Epithelial cell of esophagus (primary cell): ENCODE measurements around the gene NKX3-2.

Source experiments
- DNase-seq: peaks from one replicate; pipeline ENCODE4 v3.0.0; 2010; ENCODE audit warnings: low read depth
- H3K4me3 ChIP-seq: 2 replicates; pipeline ENCODE4 v1.5.1; 2011; ENCODE audit warnings: mild to moderate bottlenecking, low read length, control low read depth
- CTCF ChIP-seq: IDR thresholded peaks from 2 replicates; pipeline ENCODE4 v1.5.1; 2011; ENCODE audit warnings: low read depth, mild to moderate bottlenecking, low read length, control low read depth, inconsistent platforms; ENCODE audit not compliant: insufficient read depth; ENCODE audit errors: missing control alignments

NKX3-2 gene

GRCh38 chr4:13525606-13526281 is 18.6 kb downstream of the NKX3-2 start:
- no peak overlapping the region for H3K4me3 ChIP-seq
- no peak for TF ChIP-seq CTCF
- DNase-seq: no peak

- no peak overlapping the region for H3K4me3 ChIP-seq
- DNase-seq: no peak
- no peak for TF ChIP-seq CTCF
These were observed 19.6 kb downstream of the NKX3-2 start for GRCh38 chr4:13524504-13525243.

GRCh38 chr4:13523591-13524503 is 20.5 kb downstream of the NKX3-2 start:
- no peak for DNase-seq
- no peak overlapping the region for H3K4me3 ChIP-seq
- TF ChIP-seq CTCF: no peak

GRCh38 chr4:13523105-13523477 is 21.2 kb downstream of the NKX3-2 start:
- DNase-seq: no peak
- no peak overlapping the region for H3K4me3 ChIP-seq
- TF ChIP-seq CTCF: no peak

- DNase-seq: no peak
- TF ChIP-seq CTCF: no peak
- no peak overlapping the region for H3K4me3 ChIP-seq
These were observed 21.8 kb downstream of the NKX3-2 start for GRCh38 chr4:13522282-13523104.

GRCh38 chr4:13521047-13521446 is 23.3 kb downstream of the NKX3-2 start:
- no peak overlapping the region for H3K4me3 ChIP-seq

More at GRCh38 chr4:13521047-13521446, 23.3 kb downstream of the NKX3-2 start:
- no peak for TF ChIP-seq CTCF
- DNase-seq: no peak
